Mesendoderm (in vitro differentiated cells): ENCODE results near the gene SFMBT2.

Source experiments
- DNase-seq: peaks from one replicate; pipeline ENCODE4 v3.0.0; 2013
- H2AK5ac ChIP-seq: 2 replicates; pipeline ENCODE4 v1.6.1; 2013; ENCODE audit warnings: low read length, inconsistent platforms
- H2BK120ac ChIP-seq: 2 replicates; pipeline ENCODE4 v1.6.1; 2013; ENCODE audit warnings: low read depth, mild to moderate bottlenecking, low read length, moderate library complexity, mixed read lengths
- H2BK15ac ChIP-seq: replicated peaks from 2 replicates; pipeline ENCODE4 v1.6.1; 2013; ENCODE audit warnings: low read depth, mild to moderate bottlenecking, moderate library complexity
- H2BK5ac ChIP-seq: 2 replicates; pipeline ENCODE4 v1.6.1; 2013; ENCODE audit warnings: low read length, inconsistent platforms
- H3K18ac ChIP-seq: 2 replicates; pipeline ENCODE4 v1.6.1; 2013; ENCODE audit warnings: mild to moderate bottlenecking, low read length, mixed read lengths
- H3K23ac ChIP-seq: one replicate; pipeline ENCODE4 v1.6.1; 2013; ENCODE audit warnings: low read length
- H3K27ac ChIP-seq: 2 replicates; pipeline ENCODE4 v1.5.1; 2013; ENCODE audit warnings: low read depth, mild to moderate bottlenecking, inconsistent platforms, low read length, moderate library complexity
- H3K27me3 ChIP-seq: 2 replicates; pipeline ENCODE4 v1.6.1; 2013; ENCODE audit warnings: low read length, control low read depth, mild to moderate bottlenecking, inconsistent platforms; ENCODE audit not compliant: insufficient read depth, poor library complexity
- H3K36me3 ChIP-seq: 2 replicates; pipeline ENCODE4 v1.6.1; 2013; ENCODE audit warnings: low read length, inconsistent platforms; ENCODE audit not compliant: control insufficient read depth, insufficient read depth
- H3K4ac ChIP-seq: one replicate; pipeline ENCODE4 v1.6.1; 2013; ENCODE audit warnings: low read depth, mild to moderate bottlenecking, low read length, moderate library complexity
- H3K4me1 ChIP-seq: 2 replicates; pipeline ENCODE4 v1.6.1; 2013; ENCODE audit warnings: low read depth, low read length, inconsistent platforms; ENCODE audit not compliant: control insufficient read depth
- H3K4me2 ChIP-seq: 2 replicates; pipeline ENCODE4 v1.6.1; 2013; ENCODE audit warnings: low read length
- H3K4me3 ChIP-seq: 2 replicates; pipeline ENCODE4 v1.5.1; 2013; ENCODE audit warnings: mild to moderate bottlenecking, low read length
- H3K56ac ChIP-seq: one replicate; pipeline ENCODE4 v1.6.1; 2013; ENCODE audit warnings: low read length
- H3K79me1 ChIP-seq: 2 replicates; pipeline ENCODE4 v1.6.1; 2013; ENCODE audit warnings: low read length, inconsistent platforms
- H3K79me2 ChIP-seq: 2 replicates; pipeline ENCODE4 v1.6.1; 2013; ENCODE audit warnings: mild to moderate bottlenecking, low read length; ENCODE audit not compliant: control insufficient read depth, insufficient read depth
- H3K9ac ChIP-seq: 2 replicates; pipeline ENCODE4 v1.6.1; 2013; ENCODE audit warnings: low read length, inconsistent platforms
- H4K5ac ChIP-seq: one replicate; pipeline ENCODE4 v1.6.1; 2013; ENCODE audit warnings: low read length
- H4K8ac ChIP-seq: one replicate; pipeline ENCODE4 v1.6.1; 2013; ENCODE audit warnings: low read depth, mild to moderate bottlenecking, control low read depth, low read length, moderate library complexity
- WGBS: extraction: QIAGEN DNeasy Blood & Tissue Kit; methylation state at CpG from one replicate; pipeline ENCODE4 v1.1.7; 2013; ENCODE audit warnings: low lambda C conversion rate, missing lambda C conversion rate; ENCODE audit not compliant: insufficient coverage; ENCODE audit errors: extremely low coverage; 5-methylcytosine and 5-hydroxymethylcytosine counted together

The SFMBT2 gene

GRCh38 chr10:7409732-7410168, 1.1 kb downstream of the SFMBT2 start:
- H3K27ac ChIP-seq, result no peak overlapping the region
- H3K4ac ChIP-seq, result no peak overlapping the region
- no peaks in the 10 kb centered on the region for H3K36me3 ChIP-seq
- no peak overlapping the region for H3K18ac ChIP-seq
- H3K56ac ChIP-seq, result peak overlapping the region; percentile 85
- no peak overlapping the region for H3K23ac ChIP-seq
- no CpG with 5 or more reads among the region's 15 CpGs for WGBS
- no peak overlapping the region for H4K5ac ChIP-seq
- H3K79me2 ChIP-seq, result no peaks in the 10 kb centered on the region
- peaks cover 1% of the 10 kb centered on the region for H3K79me1 ChIP-seq
- no peak overlapping the region for H2BK15ac ChIP-seq
- H3K9ac ChIP-seq, result peak overlapping the region; percentile 67
- H3K4me1 ChIP-seq, result peaks cover 5% of the 10 kb centered on the region
- no peak overlapping the region for H2BK120ac ChIP-seq
- H3K4me3 ChIP-seq, result peak overlapping the region; percentile 36
- H4K8ac ChIP-seq, result no peak overlapping the region
- H3K27me3 ChIP-seq, result peaks cover 14% of the 10 kb centered on the region
- H3K4me2 ChIP-seq, result peak overlapping the region; percentile 76
- DNase-seq, result peak; percentile 23
- H2BK5ac ChIP-seq, result no peak overlapping the region
- no peak overlapping the region for H2AK5ac ChIP-seq

GRCh38 chr10:7409045-7409731, 1.6 kb downstream of the SFMBT2 start:
- Histone ChIP-seq H3K4me2 (peak overlapping the region; percentile 76), H4K5ac (no peak overlapping the region), H3K36me3 (no peaks in the 10 kb centered on the region), H3K4ac (no peak overlapping the region), H3K9ac (peak overlapping the region; percentile 56), H3K27ac (no peak overlapping the region), H2BK5ac (no peak overlapping the region), H3K23ac (no peak overlapping the region), H3K27me3 (peaks cover 14% of the 10 kb centered on the region), H4K8ac (no peak overlapping the region), H2BK15ac (no peak overlapping the region), H3K18ac (no peak overlapping the region), H3K79me2 (no peaks in the 10 kb centered on the region), H2BK120ac (no peak overlapping the region), H3K79me1 (peaks cover 1% of the 10 kb centered on the region), H3K4me1 (peaks cover 5% of the 10 kb centered on the region), H3K4me3 (peak overlapping the region; percentile 36), H2AK5ac (no peak overlapping the region), H3K56ac (peak overlapping the region; percentile 80)
- WGBS, result no CpG with 5 or more reads among the region's 38 CpGs
- DNase-seq, result peak; percentile 45

- H4K8ac ChIP-seq, result no peak overlapping the region
- peak overlapping the region; percentile 80 for H3K56ac ChIP-seq
- WGBS, result no CpG with 5 or more reads among the region's 65 CpGs
- peak overlapping the region; percentile 58 for H3K4me2 ChIP-seq
- peak overlapping the region; percentile 34 for H3K4me3 ChIP-seq
- peaks cover 1% of the 10 kb centered on the region for H3K79me1 ChIP-seq
- no peak overlapping the region for H3K4ac ChIP-seq
- H2BK120ac ChIP-seq, result no peak overlapping the region
- no peak overlapping the region for H2BK5ac ChIP-seq
- H3K27ac ChIP-seq, result no peak overlapping the region
- peak overlapping the region; percentile 53 for H3K9ac ChIP-seq
- H3K27me3 ChIP-seq, result peaks cover 11% of the 10 kb centered on the region
- H3K36me3 ChIP-seq, result no peaks in the 10 kb centered on the region
- no peak overlapping the region for H2BK15ac ChIP-seq
- no peak overlapping the region for H3K23ac ChIP-seq
- H3K79me2 ChIP-seq, result no peaks in the 10 kb centered on the region
- peaks cover 5% of the 10 kb centered on the region for H3K4me1 ChIP-seq
- H3K18ac ChIP-seq, result no peak overlapping the region
- peak; percentile 66 for DNase-seq
- no peak overlapping the region for H4K5ac ChIP-seq
- H2AK5ac ChIP-seq, result no peak overlapping the region
These were observed 2.4 kb downstream of the SFMBT2 start for GRCh38 chr10:7408291-7409044.

- H3K4me1 ChIP-seq, result peaks cover 5% of the 10 kb centered on the region
- H3K4me2 ChIP-seq, result peak overlapping the region; percentile 58
- H3K23ac ChIP-seq, result no peak overlapping the region
- H3K36me3 ChIP-seq, result no peaks in the 10 kb centered on the region
- peak overlapping the region; percentile 41 for H3K18ac ChIP-seq
- peaks cover 1% of the 10 kb centered on the region for H3K79me1 ChIP-seq
- H3K4me3 ChIP-seq, result peak overlapping the region; percentile 17
- peak overlapping the region; percentile 53 for H3K9ac ChIP-seq
- H2AK5ac ChIP-seq, result no peak overlapping the region
- H2BK15ac ChIP-seq, result no peak overlapping the region
- H3K27me3 ChIP-seq, result peaks cover 5% of the 10 kb centered on the region
- H2BK120ac ChIP-seq, result peak overlapping the region; percentile 13
- no peak overlapping the region for H3K4ac ChIP-seq
- H3K56ac ChIP-seq, result peak overlapping the region; percentile 80
- no peaks in the 10 kb centered on the region for H3K79me2 ChIP-seq
- DNase-seq, result peak; percentile 66
- H4K5ac ChIP-seq, result no peak overlapping the region
- WGBS, result no CpG with 5 or more reads among the region's 77 CpGs
- H2BK5ac ChIP-seq, result no peak overlapping the region
- no peak overlapping the region for H4K8ac ChIP-seq
- no peak overlapping the region for H3K27ac ChIP-seq
These were observed 3.2 kb downstream of the SFMBT2 start for GRCh38 chr10:7407368-7408290.

- H2BK120ac ChIP-seq, result no peak overlapping the region
- no peak overlapping the region for H4K8ac ChIP-seq
- H3K36me3 ChIP-seq, result no peaks in the 10 kb centered on the region
- H2BK15ac ChIP-seq, result no peak overlapping the region
- peaks cover under 1% of the 10 kb centered on the region for H3K27me3 ChIP-seq
- H3K79me1 ChIP-seq, result peaks cover 1% of the 10 kb centered on the region
- WGBS, result no CpG with 5 or more reads among the region's 14 CpGs
- peak overlapping the region; percentile 80 for H3K56ac ChIP-seq
- H4K5ac ChIP-seq, result no peak overlapping the region
- peak overlapping the region; percentile 17 for H3K4me3 ChIP-seq
- no peaks in the 10 kb centered on the region for H3K79me2 ChIP-seq
- peak overlapping the region; percentile 53 for H3K9ac ChIP-seq
- H3K23ac ChIP-seq, result no peak overlapping the region
- H3K4me1 ChIP-seq, result peaks cover 5% of the 10 kb centered on the region
- H3K4ac ChIP-seq, result no peak overlapping the region
- DNase-seq, result peak; percentile 68
- H3K4me2 ChIP-seq, result peak overlapping the region; percentile 58
- H2AK5ac ChIP-seq, result no peak overlapping the region
- no peak overlapping the region for H3K27ac ChIP-seq
- peak overlapping the region; percentile 69 for H3K18ac ChIP-seq
- H2BK5ac ChIP-seq, result no peak overlapping the region
These were observed 4.0 kb downstream of the SFMBT2 start for GRCh38 chr10:7406712-7407333.
